ENCODE measurements around the gene ATPAF2.

DNA sequence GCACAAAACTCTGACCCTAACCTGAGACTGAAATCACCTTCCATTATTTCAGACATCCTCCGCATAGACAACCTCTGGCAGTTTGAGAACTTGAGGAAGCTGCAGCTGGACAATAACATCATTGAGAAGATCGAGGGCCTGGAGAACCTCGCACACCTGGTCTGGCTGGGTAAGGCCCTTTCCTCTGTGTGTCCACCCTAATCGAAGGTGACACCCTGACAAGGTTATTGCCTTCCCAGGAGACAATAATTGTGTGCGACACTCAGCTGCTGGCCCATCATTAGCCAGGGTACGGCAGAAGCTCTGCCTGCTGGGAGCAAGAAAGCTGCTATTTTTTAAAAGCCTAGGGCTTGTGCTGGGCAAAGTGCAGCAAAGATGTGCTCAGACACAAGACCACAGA, 55.2 kb downstream of the ATPAF2 start:
- no peak for TF ChIP-seq EZH2phosphoT487 (IDR thresholded peaks at IDR 0.05; ENCODE audit: borderline replicate concordance, low read length)
- TF ChIP-seq, protein P1, sequence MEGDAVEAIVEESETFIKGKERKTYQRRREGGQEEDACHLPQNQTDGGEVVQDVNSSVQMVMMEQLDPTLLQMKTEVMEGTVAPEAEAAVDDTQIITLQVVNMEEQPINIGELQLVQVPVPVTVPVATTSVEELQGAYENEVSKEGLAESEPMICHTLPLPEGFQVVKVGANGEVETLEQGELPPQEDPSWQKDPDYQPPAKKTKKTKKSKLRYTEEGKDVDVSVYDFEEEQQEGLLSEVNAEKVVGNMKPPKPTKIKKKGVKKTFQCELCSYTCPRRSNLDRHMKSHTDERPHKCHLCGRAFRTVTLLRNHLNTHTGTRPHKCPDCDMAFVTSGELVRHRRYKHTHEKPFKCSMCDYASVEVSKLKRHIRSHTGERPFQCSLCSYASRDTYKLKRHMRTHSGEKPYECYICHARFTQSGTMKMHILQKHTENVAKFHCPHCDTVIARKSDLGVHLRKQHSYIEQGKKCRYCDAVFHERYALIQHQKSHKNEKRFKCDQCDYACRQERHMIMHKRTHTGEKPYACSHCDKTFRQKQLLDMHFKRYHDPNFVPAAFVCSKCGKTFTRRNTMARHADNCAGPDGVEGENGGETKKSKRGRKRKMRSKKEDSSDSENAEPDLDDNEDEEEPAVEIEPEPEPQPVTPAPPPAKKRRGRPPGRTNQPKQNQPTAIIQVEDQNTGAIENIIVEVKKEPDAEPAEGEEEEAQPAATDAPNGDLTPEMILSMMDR (IDR thresholded peaks at IDR 0.05; ENCODE audit: low read depth, low read length, poor library complexity, severe bottlenecking) = no peak
